BE2C (cell line): Measurements from ENCODE around the gene C1orf159.
A peak's percentile ranks its signal among the peaks of the same experiment; 100 is the strongest.

Experiments used
- DNase-seq: peaks from one replicate; pipeline ENCODE4 v3.0.0-alpha.2; 2020
- H3K27me3 ChIP-seq: fragments of 250-450 bp; sonication (Bioruptor Pico); 2 replicates; pipeline ENCODE4 v1.5.1; 2020; ENCODE audit warnings: mild to moderate bottlenecking
- H3K36me3 ChIP-seq: fragments of 250-450 bp; sonication (Bioruptor Pico); 2 replicates; pipeline ENCODE4 v1.5.1; 2020; ENCODE audit warnings: mild to moderate bottlenecking
- H3K4me1 ChIP-seq: fragments of 250-450 bp; sonication (Bioruptor Pico); 2 replicates; pipeline ENCODE4 v1.5.1; 2020
- H3K4me3 ChIP-seq: 2 replicates; pipeline ENCODE4 v1.5.1; 2011; ENCODE audit warnings: low read depth, low read length
- H3K9me3 ChIP-seq: fragments of 250-450 bp; sonication (Bioruptor Pico); 2 replicates; pipeline ENCODE4 v1.5.1; 2020
- CTCF ChIP-seq: IDR thresholded peaks from 2 replicates; pipeline ENCODE4 v1.5.1; 2012; ENCODE audit warnings: mild to moderate bottlenecking, low read depth, low read length

C1orf159 gene

GRCh38 chr1:1040004-1040991 is 75.6 kb downstream of the C1orf159 start:
- peak overlapping the region; percentile 24; the same call in 1 of the 2 replicates for H3K4me3 ChIP-seq

GRCh38 chr1:1039145-1039910 is 76.6 kb downstream of the C1orf159 start:
- no peaks in the 10 kb centered on the region for H3K36me3 ChIP-seq
- peaks cover 14% of the 10 kb centered on the region for H3K4me1 ChIP-seq
- DNase-seq, result no peak
- peaks cover 30% of the 10 kb centered on the region for H3K27me3 ChIP-seq
- TF ChIP-seq CTCF, result no peak
- H3K9me3 ChIP-seq, result no peaks in the 10 kb centered on the region
- H3K4me3 ChIP-seq, result no peak overlapping the region

More at GRCh38 chr1:1040004-1040991, 75.6 kb downstream of the C1orf159 start:
- Histone ChIP-seq H3K36me3 (no peaks in the 10 kb centered on the region), H3K27me3 (peaks cover 25% of the 10 kb centered on the region), H3K9me3 (no peaks in the 10 kb centered on the region), H3K4me1 (peaks cover 14% of the 10 kb centered on the region)
- TF ChIP-seq CTCF, result peak; percentile 9; the same call in 1 of the 2 replicates
- peak; percentile 90 for DNase-seq

DNA sequence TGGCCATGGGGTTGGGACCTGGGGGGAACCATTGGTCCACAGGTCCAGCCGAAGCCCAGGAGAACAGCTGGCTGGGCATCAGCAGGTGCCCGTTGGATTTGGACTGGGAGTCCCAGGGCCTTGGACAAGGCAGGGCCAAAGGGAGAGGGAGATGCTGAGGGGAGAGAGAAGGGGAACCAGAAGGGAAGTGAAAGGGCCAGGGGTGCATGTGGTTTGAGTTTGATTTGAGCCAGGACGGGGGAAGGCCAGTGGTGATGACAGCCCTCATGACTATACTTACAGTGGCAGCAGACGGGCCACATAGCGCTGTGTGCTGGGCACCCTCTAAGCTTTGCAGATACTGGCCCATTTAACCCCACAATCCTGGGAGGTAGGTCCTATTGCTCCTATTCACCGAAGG is 77.2 kb downstream of the C1orf159 start:
- Histone ChIP-seq H3K36me3 (no peaks in the 10 kb centered on the region), H3K27me3 (peaks cover 37% of the 10 kb centered on the region), H3K4me3 (no peak overlapping the region), H3K4me1 (peaks cover 14% of the 10 kb centered on the region), H3K9me3 (no peaks in the 10 kb centered on the region)
- no peak for DNase-seq
- no peak for TF ChIP-seq CTCF

DNA sequence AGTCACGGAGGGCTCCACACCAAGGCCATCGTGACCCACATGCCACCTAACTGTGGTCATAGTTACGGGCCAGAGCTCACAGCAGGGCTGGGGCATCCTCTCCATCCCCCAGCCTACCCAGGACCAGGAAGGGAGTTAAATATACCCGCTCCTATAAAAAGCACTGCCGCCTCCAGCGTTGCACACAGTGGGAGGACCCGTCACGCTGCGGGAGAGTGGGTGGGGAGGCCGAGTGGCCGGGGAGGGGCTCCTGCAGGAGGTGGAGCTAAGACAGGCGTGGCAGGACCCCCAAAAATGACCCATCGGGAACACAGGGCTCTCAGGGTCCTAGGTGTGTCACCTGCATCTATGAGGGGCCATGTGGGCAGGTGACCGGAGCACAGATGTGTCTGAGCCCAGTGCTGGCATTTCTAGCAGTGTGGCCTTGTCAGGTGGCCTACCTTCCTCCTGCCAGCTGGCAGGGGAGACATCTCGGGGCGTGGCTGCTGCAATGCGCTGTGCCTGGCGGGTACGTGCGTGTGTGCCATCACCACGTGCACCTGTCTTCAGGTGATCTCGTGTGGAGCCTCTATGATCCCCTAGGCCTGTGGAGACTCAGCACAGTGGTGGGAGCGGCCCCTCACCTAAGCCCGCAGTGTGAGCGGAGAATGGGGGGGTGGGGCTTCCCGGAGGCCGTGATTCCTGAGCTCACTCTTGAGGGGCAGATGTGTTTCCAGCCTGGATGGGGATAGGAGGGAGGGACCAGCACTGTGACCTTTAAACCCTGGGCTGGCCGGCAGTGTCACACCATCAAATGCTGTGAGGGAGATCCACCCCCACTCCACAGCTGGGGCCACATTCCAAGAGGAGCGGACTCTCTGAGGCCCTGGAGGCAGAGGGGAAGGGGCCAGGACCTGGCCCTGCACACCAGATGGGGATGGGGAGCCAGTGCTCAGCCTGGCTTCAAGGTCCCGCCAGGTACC is 78.2 kb downstream of the C1orf159 start:
- Histone ChIP-seq H3K27me3 (peaks cover 41% of the 10 kb centered on the region), H3K4me1 (peaks cover 14% of the 10 kb centered on the region), H3K36me3 (no peaks in the 10 kb centered on the region), H3K4me3 (no peak overlapping the region), H3K9me3 (no peaks in the 10 kb centered on the region)
- no peak for TF ChIP-seq CTCF
- DNase-seq, result no peak

GRCh38 chr1:1035291-1035943 is 80.5 kb downstream of the C1orf159 start:
- Histone ChIP-seq H3K9me3 (no peaks in the 10 kb centered on the region), H3K36me3 (no peaks in the 10 kb centered on the region), H3K4me1 (peaks cover 13% of the 10 kb centered on the region), H3K27me3 (peaks cover 39% of the 10 kb centered on the region), H3K4me3 (no peak overlapping the region)
- DNase-seq, result no peak
- no peak for TF ChIP-seq CTCF
